ENCODE measurements around the gene CELA2A.
"Not testable (repeated sequence)": the region's sequence is repeated elsewhere in the genome, so short reads cannot be mapped to it uniquely, and the experiment has no call there.

Gene CELA2A

DNA sequence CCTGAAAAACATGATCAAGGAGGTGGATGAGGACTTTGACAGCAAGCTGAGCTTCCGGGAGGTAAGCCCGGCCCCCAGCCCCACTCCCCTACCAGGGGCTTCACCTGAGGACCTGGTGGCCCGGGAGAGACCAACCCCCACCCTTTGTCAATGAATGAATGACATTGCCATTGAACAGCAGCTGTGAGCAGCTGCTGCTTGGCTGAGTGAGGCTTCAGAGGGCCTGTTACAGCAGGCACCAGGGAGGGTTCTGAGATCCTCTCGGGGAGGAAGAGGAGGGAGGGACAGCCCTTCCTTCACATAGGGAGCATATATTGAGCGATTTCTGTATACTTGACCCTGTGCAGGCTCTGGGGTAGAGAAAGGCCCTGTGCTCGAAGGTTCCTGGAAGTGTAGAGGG lies 30.6 kb upstream of the CELA2A start:
- DNase-seq (ENCODE audit: low spot score) = no peak
- no peak for TF ChIP-seq CTCF (IDR thresholded peaks at IDR 0.05; ENCODE audit: extremely low read depth, missing control alignments)

GRCh38 chr1:15426492-15427279 lies 29.8 kb upstream of the CELA2A start:
- DNase-seq (ENCODE audit: low spot score) = no peak
- no peak for TF ChIP-seq CTCF (IDR thresholded peaks at IDR 0.05; ENCODE audit: extremely low read depth, missing control alignments)

GRCh38 chr1:15427280-15427666 lies 29.3 kb upstream of the CELA2A start:
- no peak for DNase-seq (ENCODE audit: low spot score)
- no peak for TF ChIP-seq CTCF (IDR thresholded peaks at IDR 0.05; ENCODE audit: extremely low read depth, missing control alignments)

- not testable (repeated sequence) for DNase-seq (ENCODE audit: low spot score)
These were observed 28.3 kb upstream of the CELA2A start for GRCh38 chr1:15428252-15428651.

DNA sequence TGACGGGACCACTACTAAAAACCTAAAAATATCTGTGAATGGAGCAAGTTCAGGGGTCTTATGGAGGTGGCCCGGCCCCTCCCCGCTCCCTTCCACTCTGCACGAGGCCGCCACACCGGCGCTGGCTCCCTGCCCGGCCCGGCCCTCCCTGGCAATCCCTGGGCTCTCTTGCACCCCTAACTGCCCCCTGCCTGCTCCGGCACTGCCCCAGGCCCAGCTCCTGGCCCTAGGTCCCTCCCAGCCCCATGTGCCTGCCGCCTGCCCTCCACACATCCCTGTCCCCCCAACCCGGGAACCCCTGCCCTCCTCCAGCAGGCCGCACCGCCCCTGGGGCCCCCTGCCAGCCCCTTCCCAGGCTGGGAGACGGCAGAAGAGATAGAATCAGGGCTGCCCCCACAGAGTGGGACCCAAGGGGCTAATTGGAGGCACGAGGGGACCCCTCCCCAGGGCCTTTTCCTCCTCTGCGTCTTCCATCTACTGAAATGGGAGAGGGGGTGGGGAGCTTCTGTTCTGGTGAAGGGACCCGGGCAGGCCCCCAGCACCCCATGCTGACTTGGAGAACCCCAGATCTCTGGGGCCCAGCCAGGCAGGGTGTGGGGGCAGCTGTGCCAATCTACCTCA lies 27.6 kb upstream of the CELA2A start:
- no peak for DNase-seq (ENCODE audit: low spot score)
- no peak for TF ChIP-seq CTCF (IDR thresholded peaks at IDR 0.05; ENCODE audit: extremely low read depth, missing control alignments)

DNA sequence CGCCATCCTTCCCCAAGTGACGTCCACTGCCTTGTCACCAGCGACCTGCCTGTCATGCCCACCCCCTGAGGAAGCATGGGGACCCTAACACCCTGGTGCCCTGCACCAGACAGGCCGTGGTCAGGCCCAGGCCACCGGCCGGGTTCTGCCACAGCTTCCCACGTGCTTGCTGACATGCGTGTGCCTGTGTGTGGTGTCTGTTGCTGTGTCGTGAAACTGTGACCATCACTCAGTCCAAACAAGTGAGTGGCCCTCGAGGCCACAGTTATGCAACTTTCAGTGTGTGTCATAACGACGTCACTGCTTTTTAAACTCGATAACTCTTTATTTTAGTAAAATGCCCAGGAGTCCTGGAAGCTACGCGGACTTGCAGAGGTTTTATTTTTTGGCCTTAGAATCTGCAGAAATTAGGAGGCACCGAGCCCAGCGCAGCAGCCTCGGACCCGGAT lies 26.8 kb upstream of the CELA2A start:
- no peak for TF ChIP-seq CTCF (IDR thresholded peaks at IDR 0.05; ENCODE audit: extremely low read depth, missing control alignments)
- DNase-seq (ENCODE audit: low spot score) = no peak

GRCh38 chr1:15430787-15431570 lies 25.6 kb upstream of the CELA2A start:
- TF ChIP-seq CTCF (IDR thresholded peaks at IDR 0.05; ENCODE audit: extremely low read depth, missing control alignments) = peak; percentile 97
- peak; percentile 89 for DNase-seq (ENCODE audit: low spot score)

All from GM20000 (cell line).